Measurements from ENCODE around the gene PROCA1. TPM values are rescaled to one million over a fixed set of nuclear protein-coding genes. Genes with fewer than 3 reads are reported as not detected.

PROCA1 gene
- polyA plus RNA-seq, 1 experiment = 0.52 TPM

DNA sequence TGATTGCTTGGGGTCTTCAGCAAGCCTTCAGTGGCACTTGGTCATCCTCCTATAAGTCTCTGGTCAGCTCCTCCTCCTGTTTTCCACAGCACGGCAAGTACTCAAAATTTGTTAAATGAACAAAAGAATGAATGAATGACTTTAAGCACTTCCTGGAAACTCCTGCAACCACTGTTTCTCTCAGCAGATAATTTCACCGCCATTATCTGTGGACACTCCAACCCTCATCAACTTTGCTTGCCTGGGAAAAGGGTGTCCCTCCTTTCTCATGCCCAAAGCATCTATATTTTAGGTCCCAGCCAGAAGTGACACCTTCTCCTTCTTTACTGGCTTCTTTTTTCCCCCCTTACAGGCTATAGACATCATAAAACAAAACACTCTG, 4.4 kb downstream of the PROCA1 start:
- no peak overlapping the region for H3K27ac ChIP-seq (ENCODE audit: low read depth, low read length)
- no peaks in the 10 kb centered on the region for H3K27me3 ChIP-seq (ENCODE audit: control insufficient read depth, insufficient read depth, low read length)
- H3K4me3 ChIP-seq (ENCODE audit: low read depth, low read length) = no peak overlapping the region
- H3K9me3 ChIP-seq (ENCODE audit: control insufficient read depth, insufficient read depth, low read length) = no peaks in the 10 kb centered on the region
- TF ChIP-seq, protein P1, sequence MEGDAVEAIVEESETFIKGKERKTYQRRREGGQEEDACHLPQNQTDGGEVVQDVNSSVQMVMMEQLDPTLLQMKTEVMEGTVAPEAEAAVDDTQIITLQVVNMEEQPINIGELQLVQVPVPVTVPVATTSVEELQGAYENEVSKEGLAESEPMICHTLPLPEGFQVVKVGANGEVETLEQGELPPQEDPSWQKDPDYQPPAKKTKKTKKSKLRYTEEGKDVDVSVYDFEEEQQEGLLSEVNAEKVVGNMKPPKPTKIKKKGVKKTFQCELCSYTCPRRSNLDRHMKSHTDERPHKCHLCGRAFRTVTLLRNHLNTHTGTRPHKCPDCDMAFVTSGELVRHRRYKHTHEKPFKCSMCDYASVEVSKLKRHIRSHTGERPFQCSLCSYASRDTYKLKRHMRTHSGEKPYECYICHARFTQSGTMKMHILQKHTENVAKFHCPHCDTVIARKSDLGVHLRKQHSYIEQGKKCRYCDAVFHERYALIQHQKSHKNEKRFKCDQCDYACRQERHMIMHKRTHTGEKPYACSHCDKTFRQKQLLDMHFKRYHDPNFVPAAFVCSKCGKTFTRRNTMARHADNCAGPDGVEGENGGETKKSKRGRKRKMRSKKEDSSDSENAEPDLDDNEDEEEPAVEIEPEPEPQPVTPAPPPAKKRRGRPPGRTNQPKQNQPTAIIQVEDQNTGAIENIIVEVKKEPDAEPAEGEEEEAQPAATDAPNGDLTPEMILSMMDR (IDR thresholded peaks at IDR 0.05; ENCODE audit: low read depth, low read length) = no peak
- ChIA-PET CTCF (no interaction called here), POLR2A (no interaction called here)
- DNase-seq (ENCODE audit: low read depth, low spot score) = no peak

DNA sequence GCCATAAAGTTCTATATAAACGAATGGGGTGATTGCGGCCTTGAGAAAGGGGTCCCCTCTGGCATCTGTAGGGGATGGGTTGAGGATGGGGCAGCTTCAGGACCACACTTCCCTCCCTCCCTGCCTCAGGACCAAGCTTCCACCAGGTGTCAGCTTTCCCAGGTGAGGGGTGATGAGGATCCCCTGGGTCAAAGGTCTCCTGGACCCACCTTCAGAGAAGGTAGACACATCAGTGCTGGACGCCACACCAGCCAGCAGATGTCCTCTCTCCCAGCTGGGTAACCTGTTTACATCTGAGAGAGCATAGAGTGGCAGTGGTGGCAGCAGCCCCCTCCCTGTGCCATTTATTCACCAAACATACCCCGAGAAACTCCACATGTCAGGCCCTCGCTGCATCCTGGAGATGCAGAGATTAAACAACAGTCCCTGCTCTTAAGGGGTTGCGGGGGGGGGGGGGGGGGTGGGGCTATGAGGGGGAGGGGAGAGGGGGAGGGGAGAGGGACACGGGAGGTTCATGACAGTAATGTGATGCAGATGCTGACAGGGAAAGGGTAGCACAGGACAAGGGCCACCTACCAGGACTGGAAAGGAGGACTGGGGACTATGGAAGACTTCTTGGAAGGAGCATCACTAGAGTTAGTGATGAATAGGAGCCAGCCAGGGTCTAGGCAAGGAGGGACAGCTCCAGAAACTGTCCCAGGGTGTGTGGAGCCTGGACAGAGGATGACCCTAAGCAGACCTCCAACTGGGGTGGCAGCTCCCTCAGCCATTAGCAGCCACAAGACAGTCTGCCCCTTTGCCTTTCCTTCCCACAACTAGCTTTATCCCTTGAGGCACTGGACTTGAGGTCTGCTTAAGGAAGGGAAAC, 5.0 kb downstream of the PROCA1 start:
- CTCF ChIA-PET = no interaction called here
- no peak for DNase-seq (ENCODE audit: low read depth, low spot score)

DNA sequence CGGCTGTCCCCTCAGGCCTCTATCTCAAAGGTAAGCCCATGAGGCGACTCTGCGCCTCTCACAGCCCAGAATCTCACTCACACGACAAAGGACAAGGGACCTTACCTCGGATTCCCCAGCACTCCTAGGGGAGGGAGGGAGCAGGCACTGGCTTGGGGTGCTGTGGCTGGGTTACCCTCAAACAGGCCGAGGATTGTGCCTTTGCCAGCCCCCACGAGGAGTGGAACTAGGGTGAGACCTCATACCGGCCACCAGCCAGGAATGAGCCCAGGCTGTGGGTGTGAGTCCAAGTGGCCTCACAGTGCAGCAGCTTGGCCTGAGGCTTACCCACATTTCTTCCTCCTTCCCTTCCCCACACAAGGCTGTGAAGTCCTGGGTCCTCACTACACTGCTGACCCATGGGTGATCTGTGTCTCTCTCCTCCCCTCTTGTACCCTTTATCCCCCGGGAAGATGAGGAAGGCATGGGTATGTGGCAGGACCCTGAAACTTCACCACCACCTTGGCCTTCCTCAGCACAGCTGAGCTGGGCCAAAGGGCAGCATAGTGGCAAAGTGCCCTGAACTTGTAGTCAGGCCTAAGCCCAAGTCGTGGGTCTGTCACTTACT, 5.9 kb downstream of the PROCA1 start:
- no peak overlapping the region for H3K4me3 ChIP-seq (ENCODE audit: low read depth, low read length)
- TF ChIP-seq, protein P1 (IDR thresholded peaks at IDR 0.05; ENCODE audit: low read depth, low read length) = no peak
- no peaks in the 10 kb centered on the region; the same call in 1 of the 2 replicates for H3K9me3 ChIP-seq (ENCODE audit: control insufficient read depth, insufficient read depth, low read length)
- H3K27ac ChIP-seq (ENCODE audit: low read depth, low read length) = no peak overlapping the region
- H3K27me3 ChIP-seq (ENCODE audit: control insufficient read depth, insufficient read depth, low read length) = no peaks in the 10 kb centered on the region
- CTCF ChIA-PET = no interaction called here
- POLR2A ChIA-PET = no interaction called here
- DNase-seq (ENCODE audit: low read depth, low spot score) = no peak

More for the DNA sequence above, 5.0 kb downstream of the PROCA1 start:
- TF ChIP-seq, protein P1 (IDR thresholded peaks at IDR 0.05; ENCODE audit: low read depth, low read length) = no peak
- Histone ChIP-seq H3K4me3 (ENCODE audit: low read depth, low read length) (no peak overlapping the region), H3K27ac (ENCODE audit: low read depth, low read length) (no peak overlapping the region), H3K27me3 (ENCODE audit: control insufficient read depth, insufficient read depth, low read length) (no peaks in the 10 kb centered on the region), H3K9me3 (ENCODE audit: control insufficient read depth, insufficient read depth, low read length) (no peaks in the 10 kb centered on the region)
- POLR2A ChIA-PET = no interaction called here

DNA sequence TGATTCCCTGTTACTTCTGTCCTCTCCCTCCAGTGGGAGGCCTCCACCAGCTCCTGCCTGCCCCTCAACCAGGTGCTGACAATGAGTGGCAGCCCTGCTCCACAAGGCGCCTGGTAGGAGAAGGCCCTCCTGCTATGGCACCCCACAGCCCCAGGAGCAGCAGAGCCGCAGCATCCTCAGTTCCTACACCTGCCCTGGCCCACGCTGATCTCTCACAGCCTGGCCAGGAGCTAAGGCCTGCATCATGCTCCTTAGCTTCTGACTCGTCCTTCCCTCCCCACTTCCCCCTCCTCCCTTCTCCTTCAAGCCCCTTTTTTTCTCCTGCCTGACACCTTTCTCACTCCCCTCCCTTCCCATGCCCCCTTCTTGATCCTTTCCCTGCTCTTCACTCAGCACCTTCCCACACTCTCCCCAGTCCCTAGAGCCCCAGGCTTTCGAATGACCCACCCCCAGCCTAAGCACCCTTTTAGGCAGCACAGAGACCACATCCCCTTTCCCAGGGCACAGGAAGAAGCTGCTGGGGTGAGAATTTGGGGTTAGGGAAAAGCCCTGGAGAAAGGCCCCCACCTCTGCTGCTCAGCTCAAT, 6.5 kb downstream of the PROCA1 start:
- no peaks in the 10 kb centered on the region for H3K27me3 ChIP-seq (ENCODE audit: control insufficient read depth, insufficient read depth, low read length)
- ChIA-PET CTCF (no interaction called here), POLR2A (interaction anchor here (1.0 kb wide), 1 partner anchor 10 kb away, joined by 3 read pairs; no protein-coding TSS in a partner anchor)
- peak overlapping the region; percentile 21 for H3K27ac ChIP-seq (ENCODE audit: low read depth, low read length)
- TF ChIP-seq, protein P1 (IDR thresholded peaks at IDR 0.05; ENCODE audit: low read depth, low read length) = no peak
- H3K4me3 ChIP-seq (ENCODE audit: low read depth, low read length) = no peak overlapping the region
- no peaks in the 10 kb centered on the region; the same call in 1 of the 2 replicates for H3K9me3 ChIP-seq (ENCODE audit: control insufficient read depth, insufficient read depth, low read length)
- DNase-seq (ENCODE audit: low read depth, low spot score) = no peak

Data from AG04450 (cell line).